ENCODE data around the gene DACH2.

DNA sequence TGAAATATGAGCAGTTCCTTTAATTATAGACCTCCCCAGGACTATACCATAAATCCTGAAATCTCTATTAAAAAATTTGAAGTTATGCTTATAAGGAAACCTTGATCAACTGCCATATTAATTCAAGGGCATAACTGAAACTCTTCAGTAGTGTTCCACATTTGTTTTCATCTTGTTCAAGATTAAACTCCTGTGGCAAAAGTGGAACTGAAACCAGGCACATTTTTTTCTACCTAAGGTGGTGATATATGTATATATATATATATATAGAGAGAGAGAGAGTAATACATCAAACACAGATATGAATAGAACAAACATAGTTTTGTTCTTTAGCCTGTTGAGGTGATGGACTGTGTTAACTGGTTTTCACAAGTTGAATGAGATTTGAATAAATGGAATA lies 287.9 kb downstream of the DACH2 start:
- TF ChIP-seq, protein P1, sequence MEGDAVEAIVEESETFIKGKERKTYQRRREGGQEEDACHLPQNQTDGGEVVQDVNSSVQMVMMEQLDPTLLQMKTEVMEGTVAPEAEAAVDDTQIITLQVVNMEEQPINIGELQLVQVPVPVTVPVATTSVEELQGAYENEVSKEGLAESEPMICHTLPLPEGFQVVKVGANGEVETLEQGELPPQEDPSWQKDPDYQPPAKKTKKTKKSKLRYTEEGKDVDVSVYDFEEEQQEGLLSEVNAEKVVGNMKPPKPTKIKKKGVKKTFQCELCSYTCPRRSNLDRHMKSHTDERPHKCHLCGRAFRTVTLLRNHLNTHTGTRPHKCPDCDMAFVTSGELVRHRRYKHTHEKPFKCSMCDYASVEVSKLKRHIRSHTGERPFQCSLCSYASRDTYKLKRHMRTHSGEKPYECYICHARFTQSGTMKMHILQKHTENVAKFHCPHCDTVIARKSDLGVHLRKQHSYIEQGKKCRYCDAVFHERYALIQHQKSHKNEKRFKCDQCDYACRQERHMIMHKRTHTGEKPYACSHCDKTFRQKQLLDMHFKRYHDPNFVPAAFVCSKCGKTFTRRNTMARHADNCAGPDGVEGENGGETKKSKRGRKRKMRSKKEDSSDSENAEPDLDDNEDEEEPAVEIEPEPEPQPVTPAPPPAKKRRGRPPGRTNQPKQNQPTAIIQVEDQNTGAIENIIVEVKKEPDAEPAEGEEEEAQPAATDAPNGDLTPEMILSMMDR (conservative IDR thresholded peaks at IDR 0.05; ENCODE audit: low read length), result no peak
- TF ChIP-seq EZH2phosphoT487 (IDR thresholded peaks at IDR 0.05; ENCODE audit: borderline replicate concordance), result no peak

Data from Loucy (cell line).